Ascending aorta (tissue), 2 donors: ENCODE data around the gene MN1. TPM values are rescaled to one million over a fixed set of nuclear protein-coding genes. Genes with fewer than 3 reads are reported as not detected.
A peak's percentile ranks its signal among the peaks of the same experiment; 100 is the strongest.

Experiments
- DNase-seq, 2 donors: peaks; one replicate each; pipeline ENCODE4 v3.0.0-alpha.2; 2019; ENCODE audit warnings: low spot score in 2 of 2
- H3K27ac ChIP-seq, 2 donors: fragments of 200-600 bp; sonication (generic); one replicate each; pipeline ENCODE4 v1.5.1; 2016 to 2017; ENCODE audit warnings: mild to moderate bottlenecking in 1 of 2
- H3K27me3 ChIP-seq: fragments of 200-600 bp; sonication (generic); one replicate; pipeline ENCODE4 v1.5.1; 2017
- H3K36me3 ChIP-seq, 2 donors: fragments of 200-600 bp; sonication (generic); one replicate each; pipeline ENCODE4 v1.5.1; 2016
- H3K4me1 ChIP-seq, 2 donors: fragments of 200-600 bp; sonication (generic); one replicate each; pipeline ENCODE4 v1.5.1; 2016 to 2017; ENCODE audit warnings: mild to moderate bottlenecking in 1 of 2
- H3K4me3 ChIP-seq, 2 donors: fragments of 200-600 bp; sonication (generic); one replicate each; pipeline ENCODE4 v1.5.1; 2016 to 2017; ENCODE audit warnings: mild to moderate bottlenecking in 1 of 2
- H3K9me3 ChIP-seq, 2 donors: fragments of 200-600 bp; sonication (generic); one replicate each; pipeline ENCODE4 v1.5.1; 2016
- CTCF ChIP-seq, 3 experiments: fragments of 200-600 bp in 2 of 3; fragments of 450-650 bp in 1 of 3; sonication (generic) in 2 of 3; IDR thresholded peaks; one replicate each; pipeline ENCODE4 v1.5.1; 2016 to 2019; ENCODE audit warnings: antibody characterized with exemption in 3 of 3, mild to moderate bottlenecking in 1 of 3, moderate library complexity in 1 of 3
- intact Hi-C: fragments of 100-400 bp; cut with DNase I; formaldehyde crosslinking; loops from one replicate; pipeline ENCODE4 v1.15.1; 2023
- total RNA-seq: library from RNA; depleted of rRNA; stranded (reverse); fragments of >200 nt; gene quantifications from one replicate; pipeline ENCODE4 v1.1.0, GENCODE V29; 2016

The MN1 gene
- total RNA-seq, 1 donor from 2014 or later, result 23.0 TPM

GRCh38 chr22:27825174-27825573, 23.6 kb upstream of the MN1 start:
- Histone ChIP-seq H3K4me1 (peaks cover 12 to 13% of the 10 kb centered on the region in 2 donors), H3K36me3 (no peaks in the 10 kb centered on the region), H3K4me3 (no peak overlapping the region), H3K9me3 (no peaks in the 10 kb centered on the region), H3K27me3 (no peaks in the 10 kb centered on the region), H3K27ac (no peak overlapping the region)
- no peak for TF ChIP-seq CTCF (IDR thresholded peaks at IDR 0.05)
- intact Hi-C loops, result no loop called here
- DNase-seq, result no peak

DNA sequence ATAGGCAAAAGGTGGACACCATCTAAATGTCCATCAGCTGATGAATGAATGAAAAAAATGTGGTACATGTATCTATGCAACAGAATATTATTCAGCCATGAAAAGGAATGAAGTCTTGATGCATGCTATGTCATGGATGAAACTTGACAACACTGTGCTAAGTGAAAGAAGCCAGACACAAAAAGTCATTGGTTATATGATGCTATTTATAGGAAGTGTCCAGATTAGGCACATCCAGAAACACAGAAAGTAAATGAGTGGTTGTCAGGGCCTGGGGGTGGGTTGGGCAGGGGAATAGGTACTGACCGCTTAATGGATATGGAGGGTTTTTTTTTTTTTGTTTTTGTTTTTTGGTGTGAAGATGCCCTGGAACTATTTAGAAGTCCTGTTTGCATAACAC, 21.7 kb upstream of the MN1 start:
- H3K9me3 ChIP-seq, result no peaks in the 10 kb centered on the region
- peaks cover 8 to 9% of the 10 kb centered on the region in 2 donors for H3K4me1 ChIP-seq
- DNase-seq, result no peak
- no peak overlapping the region for H3K4me3 ChIP-seq
- no peaks in the 10 kb centered on the region for H3K36me3 ChIP-seq
- H3K27me3 ChIP-seq, result no peaks in the 10 kb centered on the region
- intact Hi-C loops, result no loop called here
- TF ChIP-seq CTCF (IDR thresholded peaks at IDR 0.05), result no peak
- no peak overlapping the region for H3K27ac ChIP-seq

- Histone ChIP-seq H3K36me3 (no peaks in the 10 kb centered on the region), H3K4me1 (peaks cover 0 to 3% of the 10 kb centered on the region in 2 donors), H3K27me3 (no peaks in the 10 kb centered on the region), H3K4me3 (no peak overlapping the region), H3K9me3 (no peaks in the 10 kb centered on the region), H3K27ac (peak overlapping the region; percentile 39 to 50)
- intact Hi-C loops, result no loop called here
- TF ChIP-seq CTCF (IDR thresholded peaks at IDR 0.05), result no peak
- DNase-seq, result no peak
These were observed 19.6 kb upstream of the MN1 start for GRCh38 chr22:27820896-27821866.

- no peak overlapping the region for H3K27ac ChIP-seq
- no peak overlapping the region for H3K4me3 ChIP-seq
- no peaks in the 10 kb centered on the region for H3K9me3 ChIP-seq
- no peaks in the 10 kb centered on the region for H3K27me3 ChIP-seq
- intact Hi-C loops, result no loop called here
- no peaks in the 10 kb centered on the region for H3K36me3 ChIP-seq
- no peak for TF ChIP-seq CTCF (IDR thresholded peaks at IDR 0.05)
- peaks cover 0 to 3% of the 10 kb centered on the region in 2 donors for H3K4me1 ChIP-seq
- no peak for DNase-seq
These were observed 15.0 kb upstream of the MN1 start for GRCh38 chr22:27816552-27816951.

DNA sequence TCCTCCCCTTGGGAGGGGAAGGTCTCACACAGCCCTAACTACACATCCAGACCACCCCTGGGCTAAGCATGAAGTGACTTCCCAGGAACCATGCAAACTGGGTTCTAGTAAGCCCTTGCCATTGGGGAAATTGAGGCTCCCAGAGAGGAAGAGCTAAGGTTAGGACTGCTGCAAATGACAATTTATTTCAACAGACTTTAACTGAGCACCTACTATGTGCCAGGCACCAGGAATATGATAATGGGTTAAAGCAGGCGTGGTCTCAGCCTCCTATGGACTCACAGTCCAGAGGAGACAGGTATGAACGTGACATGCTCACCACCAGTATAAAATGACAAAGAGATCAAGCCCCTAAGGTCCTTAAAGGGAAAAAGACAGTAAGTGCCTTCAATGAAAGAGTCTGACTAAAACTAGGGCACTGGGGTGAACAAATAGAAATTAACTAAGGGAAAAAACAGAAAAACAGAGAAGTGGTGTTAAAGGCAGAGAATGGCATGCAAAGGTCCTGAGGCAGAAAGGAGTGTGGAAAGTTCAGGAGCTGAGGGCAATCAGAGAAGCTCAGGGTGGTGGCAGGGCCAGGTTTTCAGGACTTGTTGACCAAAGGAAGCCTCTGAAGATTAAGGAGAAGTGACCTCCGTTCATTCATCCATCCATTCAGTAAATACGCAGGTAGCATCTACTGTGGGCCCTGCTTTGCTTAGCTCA, 14.4 kb upstream of the MN1 start:
- H3K4me1 ChIP-seq, result peaks cover 4 to 5% of the 10 kb centered on the region in 2 donors
- H3K4me3 ChIP-seq, result no peak overlapping the region
- TF ChIP-seq CTCF (IDR thresholded peaks at IDR 0.05), result no peak
- no peak overlapping the region for H3K27ac ChIP-seq
- DNase-seq, result no peak
- intact Hi-C loops, result no loop called here
- H3K9me3 ChIP-seq, result no peaks in the 10 kb centered on the region
- no peaks in the 10 kb centered on the region for H3K27me3 ChIP-seq
- H3K36me3 ChIP-seq, result no peaks in the 10 kb centered on the region
